Neuronal stem cell (in vitro differentiated cells): ENCODE measurements around the gene PPIP5K1.

Source experiments
- DNase-seq: peaks from one replicate; pipeline ENCODE4 v3.0.0-alpha.2; 2013; ENCODE audit warnings: low spot score
- H2AFZ ChIP-seq: one replicate; pipeline ENCODE4 v1.6.1; 2013; ENCODE audit warnings: mild to moderate bottlenecking, low read length, inconsistent platforms
- H2AK5ac ChIP-seq: 2 replicates; pipeline ENCODE4 v1.6.1; 2013; ENCODE audit warnings: low read depth, mild to moderate bottlenecking, inconsistent platforms, low read length, moderate library complexity, mixed read lengths
- H2BK120ac ChIP-seq: 2 replicates; pipeline ENCODE4 v1.6.1; 2013; ENCODE audit warnings: low read depth, mild to moderate bottlenecking, inconsistent platforms, low read length, moderate library complexity, mixed read lengths
- H2BK12ac ChIP-seq: one replicate; pipeline ENCODE4 v1.6.1; 2013; ENCODE audit warnings: low read length, inconsistent platforms
- H2BK15ac ChIP-seq: 2 replicates; pipeline ENCODE4 v1.6.1; 2013; ENCODE audit warnings: mild to moderate bottlenecking, low read length, inconsistent platforms, mixed read lengths
- H2BK5ac ChIP-seq: one replicate; pipeline ENCODE4 v1.6.1; 2013; ENCODE audit warnings: inconsistent platforms, mild to moderate bottlenecking, low read length, moderate library complexity
- H3K14ac ChIP-seq: one replicate; pipeline ENCODE4 v1.6.1; 2013; ENCODE audit warnings: low read length, inconsistent platforms
- H3K18ac ChIP-seq: 2 replicates; pipeline ENCODE4 v1.6.1; 2013; ENCODE audit warnings: low read length, inconsistent platforms
- H3K23ac ChIP-seq: 2 replicates; pipeline ENCODE4 v1.6.1; 2013; ENCODE audit warnings: low read depth, mild to moderate bottlenecking, mixed read lengths, low read length, inconsistent platforms; ENCODE audit not compliant: poor library complexity
- H3K27ac ChIP-seq: replicated peaks from 3 replicates; pipeline ENCODE4 v1.5.1; 2013; ENCODE audit warnings: low read length, inconsistent platforms
- H3K27me3 ChIP-seq, 3 experiments: 2 replicates each; pipeline ENCODE4 v1.6.1; 2013; ENCODE audit warnings: low read length in 3 of 3, mild to moderate bottlenecking in 2 of 3, inconsistent platforms in 1 of 3, low read depth in 1 of 3, mixed read lengths in 1 of 3, moderate library complexity in 1 of 3; ENCODE audit not compliant: control insufficient read depth in 3 of 3, insufficient read depth in 3 of 3
- H3K36me3 ChIP-seq, 2 donors: replicated peaks in 1 of 2; 2 replicates each; pipeline ENCODE4 v1.6.1; 2013; ENCODE audit warnings: low read length in 2 of 2; ENCODE audit not compliant: control insufficient read depth in 2 of 2, insufficient read depth in 2 of 2
- H3K4ac ChIP-seq: 2 replicates; pipeline ENCODE4 v1.6.1; 2013; ENCODE audit warnings: inconsistent platforms, mild to moderate bottlenecking, low read length, moderate library complexity
- H3K4me1 ChIP-seq, 2 donors: 1 replicate in 1 of 2; 2 replicates in 1 of 2; pipeline ENCODE4 v1.6.1; 2013; ENCODE audit warnings: low read length in 2 of 2, low read depth in 1 of 2; ENCODE audit not compliant: control insufficient read depth in 2 of 2, insufficient read depth in 1 of 2
- H3K4me2 ChIP-seq: one replicate; pipeline ENCODE4 v1.6.1; 2013; ENCODE audit warnings: mild to moderate bottlenecking, low read length, inconsistent platforms; ENCODE audit not compliant: insufficient read depth, poor library complexity, severe bottlenecking
- H3K4me3 ChIP-seq, 2 donors: 2 replicates each; pipeline ENCODE4 v1.5.1; 2013; ENCODE audit warnings: low read length in 2 of 2, mild to moderate bottlenecking in 2 of 2, inconsistent platforms in 1 of 2, moderate library complexity in 1 of 2
- H3K79me1 ChIP-seq: one replicate; pipeline ENCODE4 v1.6.1; 2013; ENCODE audit warnings: low read depth, mild to moderate bottlenecking, inconsistent platforms, low read length, moderate library complexity
- H3K9ac ChIP-seq: one replicate; pipeline ENCODE4 v1.6.1; 2013; ENCODE audit warnings: mild to moderate bottlenecking, low read depth, low read length, inconsistent platforms; ENCODE audit not compliant: poor library complexity
- H3K9me3 ChIP-seq, 2 donors: replicated peaks in 1 of 2; 2 replicates each; pipeline versions ENCODE3 to v1.6.1; 2013; ENCODE audit warnings: low read length in 2 of 2, mild to moderate bottlenecking in 2 of 2, inconsistent platforms in 1 of 2, low read depth in 1 of 2, mixed read lengths in 1 of 2, moderate library complexity in 1 of 2; ENCODE audit not compliant: control insufficient read depth in 2 of 2, insufficient read depth in 1 of 2
- H4K8ac ChIP-seq: one replicate; pipeline ENCODE4 v1.6.1; 2013; ENCODE audit warnings: low read depth, mild to moderate bottlenecking, inconsistent platforms, low read length, moderate library complexity
- H4K91ac ChIP-seq: one replicate; pipeline ENCODE4 v1.6.1; 2013; ENCODE audit warnings: low read length, low read depth, mild to moderate bottlenecking, inconsistent platforms; ENCODE audit not compliant: poor library complexity
- WGBS, 2 donors: extraction: QIAGEN DNeasy Blood & Tissue Kit; methylation state at CpG; one replicate each; pipeline ENCODE4 v1.1.7; 2013; ENCODE audit warnings: missing lambda C conversion rate in 2 of 2, mixed read lengths in 1 of 2; ENCODE audit not compliant: insufficient read length in 2 of 2, insufficient replicate concordance in 1 of 2; ENCODE audit errors: extremely low coverage in 2 of 2; 5-methylcytosine and 5-hydroxymethylcytosine counted together

PPIP5K1 gene

GRCh38 chr15:43529141-43529540, 60.9 kb downstream of the PPIP5K1 start:
- no peak overlapping the region for H4K8ac ChIP-seq
- H3K18ac ChIP-seq: no peak overlapping the region
- DNase-seq: no peak
- H2BK120ac ChIP-seq: no peak overlapping the region
- H4K91ac ChIP-seq: no peak overlapping the region
- H3K36me3 ChIP-seq: peaks cover 16 to 31% of the 10 kb centered on the region in 2 donors
- H3K23ac ChIP-seq: no peak overlapping the region
- H3K4me3 ChIP-seq: no peak overlapping the region
- H3K27me3 ChIP-seq: no peaks in the 10 kb centered on the region
- H3K4me1 ChIP-seq: peaks cover 0 to 13% of the 10 kb centered on the region in 2 donors
- no peaks in the 10 kb centered on the region for H3K79me1 ChIP-seq
- no peak overlapping the region for H3K4ac ChIP-seq
- no peak overlapping the region for H2BK15ac ChIP-seq
- H3K9ac ChIP-seq: no peak overlapping the region
- H2AK5ac ChIP-seq: no peak overlapping the region
- no peak overlapping the region for H3K4me2 ChIP-seq
- no CpG with 5 or more reads among the region's 15 CpGs for WGBS, 2 donors
- H3K9me3 ChIP-seq: peaks cover 4 to 10% of the 10 kb centered on the region in 2 donors
- H3K27ac ChIP-seq: no peak overlapping the region
- H2BK12ac ChIP-seq: no peak overlapping the region
- H3K14ac ChIP-seq: no peak overlapping the region
- no peak overlapping the region for H2AFZ ChIP-seq
- H2BK5ac ChIP-seq: no peak overlapping the region

GRCh38 chr15:43528542-43529007, 61.4 kb downstream of the PPIP5K1 start:
- no peaks in the 10 kb centered on the region for H3K27me3 ChIP-seq
- H3K27ac ChIP-seq: no peak overlapping the region
- H3K9me3 ChIP-seq: peaks cover 9 to 13% of the 10 kb centered on the region in 2 donors
- H3K14ac ChIP-seq: no peak overlapping the region
- H3K36me3 ChIP-seq: peaks cover 21 to 37% of the 10 kb centered on the region in 2 donors
- no peak overlapping the region for H3K4ac ChIP-seq
- no peak overlapping the region for H3K4me3 ChIP-seq
- H3K4me1 ChIP-seq: peaks cover 0 to 13% of the 10 kb centered on the region in 2 donors
- H2BK120ac ChIP-seq: no peak overlapping the region
- DNase-seq: no peak
- H3K9ac ChIP-seq: no peak overlapping the region
- H4K8ac ChIP-seq: no peak overlapping the region
- H3K79me1 ChIP-seq: no peaks in the 10 kb centered on the region
- H4K91ac ChIP-seq: no peak overlapping the region
- no peak overlapping the region for H2AK5ac ChIP-seq
- H3K18ac ChIP-seq: no peak overlapping the region
- no CpG with 5 or more reads among the region's 11 CpGs for whole genome bisulfite sequencing, 2 donors
- H3K4me2 ChIP-seq: no peak overlapping the region
- no peak overlapping the region for H2BK12ac ChIP-seq
- H2BK5ac ChIP-seq: no peak overlapping the region
- H2AFZ ChIP-seq: no peak overlapping the region
- no peak overlapping the region for H2BK15ac ChIP-seq
- H3K23ac ChIP-seq: peak overlapping the region; percentile 52

GRCh38 chr15:43527802-43528541, 62.0 kb downstream of the PPIP5K1 start:
- no peak overlapping the region for H2AK5ac ChIP-seq
- H3K18ac ChIP-seq: peak overlapping the region; percentile 44
- H3K36me3 ChIP-seq: peaks cover 26 to 43% of the 10 kb centered on the region in 2 donors
- H2BK15ac ChIP-seq: no peak overlapping the region
- H2BK12ac ChIP-seq: no peak overlapping the region
- WGBS, 2 donors: no CpG with 5 or more reads among the region's 12 CpGs
- H2BK120ac ChIP-seq: no peak overlapping the region
- H2AFZ ChIP-seq: no peak overlapping the region
- peak overlapping the region; percentile 52 for H3K23ac ChIP-seq
- no peaks in the 10 kb centered on the region for H3K27me3 ChIP-seq
- H2BK5ac ChIP-seq: no peak overlapping the region
- no peak overlapping the region for H4K91ac ChIP-seq
- H3K9ac ChIP-seq: no peak overlapping the region
- no peak overlapping the region for H3K4me3 ChIP-seq
- no peak for DNase-seq
- H3K9me3 ChIP-seq: peaks cover 9 to 15% of the 10 kb centered on the region in 2 donors
- H3K79me1 ChIP-seq: no peaks in the 10 kb centered on the region
- peaks cover 0 to 13% of the 10 kb centered on the region in 2 donors for H3K4me1 ChIP-seq
- no peak overlapping the region for H4K8ac ChIP-seq
- no peak overlapping the region for H3K4ac ChIP-seq
- H3K27ac ChIP-seq: no peak overlapping the region
- no peak overlapping the region for H3K14ac ChIP-seq
- H3K4me2 ChIP-seq: no peak overlapping the region

- no peak overlapping the region for H3K14ac ChIP-seq
- no peak overlapping the region for H3K4me3 ChIP-seq
- no peak overlapping the region for H2BK5ac ChIP-seq
- no peak overlapping the region for H3K27ac ChIP-seq
- H3K36me3 ChIP-seq: peaks cover 32 to 50% of the 10 kb centered on the region in 2 donors
- H2AFZ ChIP-seq: no peak overlapping the region
- no peak overlapping the region for H2BK12ac ChIP-seq
- H3K23ac ChIP-seq: no peak overlapping the region
- H2BK120ac ChIP-seq: no peak overlapping the region
- no peak overlapping the region for H4K91ac ChIP-seq
- WGBS, 2 donors: no CpG with 5 or more reads among the region's 9 CpGs
- no peak overlapping the region for H2BK15ac ChIP-seq
- no peak for DNase-seq
- H4K8ac ChIP-seq: no peak overlapping the region
- peaks cover 0 to 13% of the 10 kb centered on the region in 2 donors for H3K4me1 ChIP-seq
- no peak overlapping the region for H2AK5ac ChIP-seq
- no peak overlapping the region for H3K4ac ChIP-seq
- H3K27me3 ChIP-seq: no peaks in the 10 kb centered on the region
- no peak overlapping the region for H3K4me2 ChIP-seq
- H3K79me1 ChIP-seq: no peaks in the 10 kb centered on the region
- H3K9me3 ChIP-seq: peaks cover 9 to 15% of the 10 kb centered on the region in 2 donors
- no peak overlapping the region for H3K18ac ChIP-seq
- peak overlapping the region; percentile 63 for H3K9ac ChIP-seq
Measured at GRCh38 chr15:43527016-43527801, 62.8 kb downstream of the PPIP5K1 start.
